ENCODE data around the gene PDGFC. TPM values are rescaled to one million over a fixed set of nuclear protein-coding genes. Genes with fewer than 3 reads are reported as not detected.

The PDGFC gene
- polyA plus RNA-seq, 1 donor (not counting 4 experiments of a cell fraction or from before 2014, with no cell fraction given), result 29.7 TPM

DNA sequence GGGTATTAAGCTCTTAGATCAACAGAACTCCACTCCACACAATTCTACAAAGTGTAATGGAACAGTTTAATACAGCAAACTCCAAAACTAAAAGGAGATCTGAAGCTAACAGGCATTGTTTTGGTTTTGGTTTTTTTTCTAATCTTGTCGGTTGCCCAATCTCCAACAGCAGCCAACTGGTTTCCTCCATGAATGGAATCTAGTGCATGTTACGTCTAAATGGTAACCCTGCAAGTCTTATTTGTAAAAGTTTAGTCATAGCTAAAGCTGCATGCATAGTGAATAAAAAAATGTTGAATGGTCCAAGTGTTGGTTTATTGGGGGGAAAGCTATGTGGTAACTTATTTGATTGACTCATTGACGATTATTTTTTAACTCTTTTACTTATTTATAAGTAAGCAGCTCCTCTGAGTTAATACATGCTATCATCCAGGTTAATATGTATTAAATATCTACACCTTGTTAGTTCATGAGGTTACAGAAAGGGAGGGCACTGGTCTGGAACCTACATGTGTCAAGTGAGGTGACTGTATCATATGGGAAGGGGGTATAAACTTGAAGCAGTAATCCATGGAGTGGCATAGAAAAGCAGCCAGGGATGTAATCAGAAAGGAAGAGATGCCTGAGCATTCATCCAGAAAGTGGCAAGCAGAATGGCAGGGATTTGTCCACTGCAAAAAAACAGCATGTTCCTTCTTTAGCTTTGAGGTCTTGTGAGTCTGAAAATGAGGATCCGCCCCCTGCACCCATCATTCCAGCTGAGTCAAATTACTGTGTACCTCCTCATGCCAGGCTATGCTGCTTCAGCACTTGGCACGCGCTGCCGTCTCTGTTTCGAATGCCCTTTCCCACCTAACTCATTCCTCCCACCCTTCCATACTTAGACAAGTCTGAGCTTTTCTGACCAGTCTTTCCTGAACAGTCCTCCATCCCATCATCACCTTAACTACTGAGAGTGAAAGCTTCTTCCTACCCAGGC lies 81.7 kb downstream of the PDGFC start:
- Histone ChIP-seq H4K20me1 (ENCODE audit: control insufficient read depth, extremely low read depth, insufficient read depth, low read length) (no peaks in the 10 kb centered on the region), H3K4me1 (ENCODE audit: control insufficient read depth, extremely low read depth, insufficient read depth, low read length) (peaks cover 26% of the 10 kb centered on the region), H3K4me3 (ENCODE audit: control insufficient read depth in 2 of 3, extremely low read depth in 1 of 3, insufficient read depth in 2 of 3, low read depth in 1 of 3, low read length in 3 of 3) (peak overlapping the region in 2 of 3 experiments; percentile 32 to 37), H3K27me3 (ENCODE audit: control insufficient read depth, extremely low read depth, insufficient read depth, low read length) (no peaks in the 10 kb centered on the region), H3K4me2 (ENCODE audit: control insufficient read depth, extremely low read depth, insufficient read depth, low read depth, low read length) (peak overlapping the region; percentile 65), H3K9ac (ENCODE audit: control insufficient read depth, extremely low read depth, insufficient read depth, low read length) (peak overlapping the region; percentile 58), H3K79me2 (ENCODE audit: control insufficient read depth, insufficient read depth, low read length) (peaks cover 37% of the 10 kb centered on the region), H3K36me3 (ENCODE audit: control insufficient read depth in 2 of 2, extremely low read depth in 1 of 2, insufficient read depth in 2 of 2, low read length in 2 of 2) (no peaks in the 10 kb centered on the region), H2AFZ (ENCODE audit: control insufficient read depth, low read length) (peak overlapping the region; percentile 54), H3K27ac (ENCODE audit: control insufficient read depth, insufficient read depth, low read length) (peak overlapping the region; percentile 75), H3K9me1 (ENCODE audit: control insufficient read depth, extremely low read depth, insufficient read depth, low read length) (no peaks in the 10 kb centered on the region), H3K9me3 (ENCODE audit: control insufficient read depth, low read depth, low read length) (peaks cover 4% of the 10 kb centered on the region)
- dilution Hi-C loops (cut with MboI; ENCODE audit: extremely low pct_ligation_motif_present, low sequenced_read_pairs), result no loop called here
- peak; percentile 95 for FAIRE-seq
- TF ChIP-seq EZH2 (IDR thresholded peaks at IDR 0.05; ENCODE audit: low read length), result no peak
- TF ChIP-seq, protein P1, sequence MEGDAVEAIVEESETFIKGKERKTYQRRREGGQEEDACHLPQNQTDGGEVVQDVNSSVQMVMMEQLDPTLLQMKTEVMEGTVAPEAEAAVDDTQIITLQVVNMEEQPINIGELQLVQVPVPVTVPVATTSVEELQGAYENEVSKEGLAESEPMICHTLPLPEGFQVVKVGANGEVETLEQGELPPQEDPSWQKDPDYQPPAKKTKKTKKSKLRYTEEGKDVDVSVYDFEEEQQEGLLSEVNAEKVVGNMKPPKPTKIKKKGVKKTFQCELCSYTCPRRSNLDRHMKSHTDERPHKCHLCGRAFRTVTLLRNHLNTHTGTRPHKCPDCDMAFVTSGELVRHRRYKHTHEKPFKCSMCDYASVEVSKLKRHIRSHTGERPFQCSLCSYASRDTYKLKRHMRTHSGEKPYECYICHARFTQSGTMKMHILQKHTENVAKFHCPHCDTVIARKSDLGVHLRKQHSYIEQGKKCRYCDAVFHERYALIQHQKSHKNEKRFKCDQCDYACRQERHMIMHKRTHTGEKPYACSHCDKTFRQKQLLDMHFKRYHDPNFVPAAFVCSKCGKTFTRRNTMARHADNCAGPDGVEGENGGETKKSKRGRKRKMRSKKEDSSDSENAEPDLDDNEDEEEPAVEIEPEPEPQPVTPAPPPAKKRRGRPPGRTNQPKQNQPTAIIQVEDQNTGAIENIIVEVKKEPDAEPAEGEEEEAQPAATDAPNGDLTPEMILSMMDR (optimal IDR thresholded peaks at IDR 0.05 in 1 of 3, IDR thresholded peaks at IDR 0.05 in 1 of 3, conservative IDR thresholded peaks at IDR 0.05 in 1 of 3; ENCODE audit: extremely low read depth in 1 of 3, insufficient read depth in 2 of 3, low read length in 3 of 3), result no peak
- DNase-seq (ENCODE audit: low read depth, low spot score), result no peak

DNA sequence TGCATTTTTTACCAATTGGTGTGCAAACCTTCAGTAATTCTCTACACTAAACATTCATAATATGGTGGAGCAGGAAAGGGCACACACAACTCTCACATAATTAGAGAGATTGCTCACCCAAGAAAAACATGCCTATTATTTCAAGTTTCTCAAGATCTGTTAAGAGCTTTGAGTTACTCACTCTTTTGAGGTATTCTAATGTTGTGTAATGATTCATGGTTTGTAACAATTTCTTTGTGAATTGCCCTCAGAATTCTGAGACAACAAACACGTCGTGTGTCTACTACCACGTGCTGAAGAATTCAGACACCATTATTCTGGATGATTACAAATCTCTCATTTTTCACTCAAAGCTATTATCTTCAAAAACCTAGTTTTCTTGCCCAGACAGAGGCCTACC lies 82.8 kb downstream of the PDGFC start:
- H3K36me3 ChIP-seq (ENCODE audit: control insufficient read depth in 2 of 2, extremely low read depth in 1 of 2, insufficient read depth in 2 of 2, low read length in 2 of 2), result no peaks in the 10 kb centered on the region
- peak overlapping the region; percentile 75 for H3K27ac ChIP-seq (ENCODE audit: control insufficient read depth, insufficient read depth, low read length)
- FAIRE-seq, result peak; percentile 73
- H3K27me3 ChIP-seq (ENCODE audit: control insufficient read depth, extremely low read depth, insufficient read depth, low read length), result no peaks in the 10 kb centered on the region
- no peaks in the 10 kb centered on the region for H4K20me1 ChIP-seq (ENCODE audit: control insufficient read depth, extremely low read depth, insufficient read depth, low read length)
- no peak for DNase-seq (ENCODE audit: low read depth, low spot score)
- no peak overlapping the region for H2AFZ ChIP-seq (ENCODE audit: control insufficient read depth, low read length)
- dilution Hi-C loops (cut with MboI; ENCODE audit: extremely low pct_ligation_motif_present, low sequenced_read_pairs), result no loop called here
- H3K4me2 ChIP-seq (ENCODE audit: control insufficient read depth, extremely low read depth, insufficient read depth, low read depth, low read length), result no peak overlapping the region
- H3K79me2 ChIP-seq (ENCODE audit: control insufficient read depth, insufficient read depth, low read length), result peaks cover 30% of the 10 kb centered on the region
- no peak overlapping the region for H3K9ac ChIP-seq (ENCODE audit: control insufficient read depth, extremely low read depth, insufficient read depth, low read length)
- H3K9me1 ChIP-seq (ENCODE audit: control insufficient read depth, extremely low read depth, insufficient read depth, low read length), result no peaks in the 10 kb centered on the region
- no peak overlapping the region for H3K4me3 ChIP-seq (ENCODE audit: control insufficient read depth in 2 of 3, extremely low read depth in 1 of 3, insufficient read depth in 2 of 3, low read depth in 1 of 3, low read length in 3 of 3)
- TF ChIP-seq, protein P1 (optimal IDR thresholded peaks at IDR 0.05 in 1 of 3, IDR thresholded peaks at IDR 0.05 in 1 of 3, conservative IDR thresholded peaks at IDR 0.05 in 1 of 3; ENCODE audit: extremely low read depth in 1 of 3, insufficient read depth in 2 of 3, low read length in 3 of 3), result no peak
- no peak for TF ChIP-seq EZH2 (IDR thresholded peaks at IDR 0.05; ENCODE audit: low read length)
- H3K9me3 ChIP-seq (ENCODE audit: control insufficient read depth, low read depth, low read length), result peaks cover 4% of the 10 kb centered on the region
- peaks cover 37% of the 10 kb centered on the region for H3K4me1 ChIP-seq (ENCODE audit: control insufficient read depth, extremely low read depth, insufficient read depth, low read length)

Measured in keratinocyte (primary cell).